Mesodermal cell (in vitro differentiated cells): Measurements from ENCODE around the gene AIG1.
"Not testable (repeated sequence)": the region's sequence is repeated elsewhere in the genome, so short reads cannot be mapped to it uniquely, and the experiment has no call there.

Experiments
- H3K27ac ChIP-seq: 2 replicates; pipeline ENCODE4 v1.7.0; 2013; ENCODE audit warnings: mild to moderate bottlenecking, low read depth, low read length, moderate library complexity; ENCODE audit not compliant: severe bottlenecking
- H3K36me3 ChIP-seq: 2 replicates; pipeline ENCODE4 v1.7.1; 2013; ENCODE audit warnings: mild to moderate bottlenecking, low read length, moderate library complexity; ENCODE audit not compliant: control insufficient read depth, insufficient read depth
- H3K4me1 ChIP-seq: one replicate; pipeline ENCODE4 v1.7.1; 2013; ENCODE audit warnings: mild to moderate bottlenecking, low read length; ENCODE audit not compliant: insufficient read depth, control insufficient read depth, poor library complexity, severe bottlenecking
- H3K4me3 ChIP-seq: 2 replicates; pipeline ENCODE4 v1.7.0; 2013; ENCODE audit warnings: low read length, control low read depth, mild to moderate bottlenecking; ENCODE audit not compliant: insufficient read depth, poor library complexity, severe bottlenecking; ENCODE audit errors: extremely low read depth
- H3K9me3 ChIP-seq: 2 replicates; pipeline ENCODE4 v1.7.1; 2013; ENCODE audit warnings: mild to moderate bottlenecking, low read length, moderate library complexity; ENCODE audit not compliant: control insufficient read depth
- WGBS, 2 experiments: methylation state at CpG; one replicate each; pipeline ENCODE4 v1.1.5; 2013; ENCODE audit warnings: missing lambda C conversion rate in 2 of 2; ENCODE audit not compliant: insufficient coverage in 2 of 2; 5-methylcytosine and 5-hydroxymethylcytosine counted together

Gene AIG1

GRCh38 chr6:143034689-143035334 lies 25.9 kb upstream of the AIG1 start:
- H3K36me3 ChIP-seq, result no peaks in the 10 kb centered on the region
- no peaks in the 10 kb centered on the region for H3K9me3 ChIP-seq
- no peak overlapping the region for H3K4me3 ChIP-seq
- no peak overlapping the region for H3K27ac ChIP-seq
- no peaks in the 10 kb centered on the region for H3K4me1 ChIP-seq
- 85 to 93% methylated on average over 9 of the region's 9 CpGs for WGBS, 2 experiments

GRCh38 chr6:143037470-143037869 lies 23.2 kb upstream of the AIG1 start:
- Histone ChIP-seq H3K9me3 (no peaks in the 10 kb centered on the region), H3K36me3 (no peaks in the 10 kb centered on the region), H3K4me1 (no peaks in the 10 kb centered on the region), H3K27ac (no peak overlapping the region), H3K4me3 (no peak overlapping the region)
- WGBS, 2 experiments, result no CpG with 5 or more reads among the region's 2 CpGs

GRCh38 chr6:143038833-143039232 lies 21.9 kb upstream of the AIG1 start:
- H3K4me1 ChIP-seq, result no peaks in the 10 kb centered on the region
- H3K27ac ChIP-seq, result no peak overlapping the region
- no peaks in the 10 kb centered on the region for H3K36me3 ChIP-seq
- H3K9me3 ChIP-seq, result no peaks in the 10 kb centered on the region
- H3K4me3 ChIP-seq, result no peak overlapping the region

GRCh38 chr6:143039548-143039947 lies 21.1 kb upstream of the AIG1 start:
- WGBS, 2 experiments, result 97% methylated on average over 3 of the region's 4 CpGs
- no peak overlapping the region for H3K27ac ChIP-seq
- no peak overlapping the region for H3K4me3 ChIP-seq
- no peaks in the 10 kb centered on the region for H3K4me1 ChIP-seq
- no peaks in the 10 kb centered on the region for H3K36me3 ChIP-seq
- no peaks in the 10 kb centered on the region for H3K9me3 ChIP-seq

GRCh38 chr6:143040018-143040417 lies 20.7 kb upstream of the AIG1 start:
- WGBS, 2 experiments, result 80 to 100% methylated on average over 1 to 2 of the region's 2 CpGs
- Histone ChIP-seq H3K27ac (no peak overlapping the region), H3K4me1 (no peaks in the 10 kb centered on the region), H3K9me3 (no peaks in the 10 kb centered on the region), H3K36me3 (no peaks in the 10 kb centered on the region), H3K4me3 (no peak overlapping the region)

- H3K36me3 ChIP-seq, H3K9me3 ChIP-seq, H3K4me1 ChIP-seq, H3K27ac ChIP-seq, H3K4me3 ChIP-seq: not testable (repeated sequence)
- no CpG with 5 or more reads among the region's 4 CpGs for WGBS, 2 experiments
Measured at GRCh38 chr6:143044345-143044744, 16.3 kb upstream of the AIG1 start.

GRCh38 chr6:143049611-143050010 lies 11.1 kb upstream of the AIG1 start:
- no peak overlapping the region for H3K4me3 ChIP-seq
- H3K9me3 ChIP-seq, result no peaks in the 10 kb centered on the region
- no peaks in the 10 kb centered on the region for H3K36me3 ChIP-seq
- no peak overlapping the region for H3K27ac ChIP-seq
- 90 to 91% methylated on average over 6 of the region's 10 CpGs for WGBS, 2 experiments
- no peaks in the 10 kb centered on the region for H3K4me1 ChIP-seq

GRCh38 chr6:143050509-143050908 lies 10.2 kb upstream of the AIG1 start:
- Histone ChIP-seq H3K9me3 (no peaks in the 10 kb centered on the region), H3K4me1 (peaks cover 2% of the 10 kb centered on the region), H3K27ac (no peak overlapping the region), H3K36me3 (no peaks in the 10 kb centered on the region), H3K4me3 (no peak overlapping the region)
- WGBS, 2 experiments, result 86 to 100% methylated on average over 1 of the region's 2 CpGs

GRCh38 chr6:143052282-143052681 lies 8.4 kb upstream of the AIG1 start:
- Histone ChIP-seq H3K4me1 (peaks cover 6% of the 10 kb centered on the region), H3K36me3 (no peaks in the 10 kb centered on the region), H3K27ac (no peak overlapping the region), H3K9me3 (no peaks in the 10 kb centered on the region), H3K4me3 (no peak overlapping the region)
- WGBS, 2 experiments, result 93 to 95% methylated on average over 5 of the region's 5 CpGs

GRCh38 chr6:143053856-143054255 lies 6.8 kb upstream of the AIG1 start:
- WGBS, 2 experiments, result 100% methylated on average over 1 to 3 of the region's 3 CpGs
- H3K27ac ChIP-seq, result no peak overlapping the region
- no peaks in the 10 kb centered on the region for H3K36me3 ChIP-seq
- no peaks in the 10 kb centered on the region for H3K9me3 ChIP-seq
- peaks cover 6% of the 10 kb centered on the region for H3K4me1 ChIP-seq
- no peak overlapping the region for H3K4me3 ChIP-seq

GRCh38 chr6:143054329-143054728 lies 6.4 kb upstream of the AIG1 start:
- Histone ChIP-seq H3K4me3 (no peak overlapping the region), H3K36me3 (no peaks in the 10 kb centered on the region), H3K27ac (no peak overlapping the region), H3K9me3 (no peaks in the 10 kb centered on the region), H3K4me1 (peaks cover 6% of the 10 kb centered on the region)
- 80% methylated on average over 1 of the region's 2 CpGs; no CpG with 5 or more reads in 1 of the 2 experiments for WGBS, 2 experiments
